Measurements from ENCODE around the gene LAMC1.

GRCh38 chr1:183096351-183096750 is 73.1 kb downstream of the LAMC1 start:
- TF ChIP-seq EP300 (IDR thresholded peaks at IDR 0.05) (no peak), CTCF (IDR thresholded peaks at IDR 0.05) (no peak), POLR2A (IDR thresholded peaks at IDR 0.05) (no peak)

Data from tibial nerve (tissue), 4 donors.